ENCODE measurements around the gene CALML5.

Gene CALML5

GRCh38 chr10:5468262-5469106 is 30.9 kb downstream of the CALML5 start:
- H3K4me3 ChIP-seq (ENCODE audit: low read depth, low read length), result no peak overlapping the region
- TF ChIP-seq, protein P1, sequence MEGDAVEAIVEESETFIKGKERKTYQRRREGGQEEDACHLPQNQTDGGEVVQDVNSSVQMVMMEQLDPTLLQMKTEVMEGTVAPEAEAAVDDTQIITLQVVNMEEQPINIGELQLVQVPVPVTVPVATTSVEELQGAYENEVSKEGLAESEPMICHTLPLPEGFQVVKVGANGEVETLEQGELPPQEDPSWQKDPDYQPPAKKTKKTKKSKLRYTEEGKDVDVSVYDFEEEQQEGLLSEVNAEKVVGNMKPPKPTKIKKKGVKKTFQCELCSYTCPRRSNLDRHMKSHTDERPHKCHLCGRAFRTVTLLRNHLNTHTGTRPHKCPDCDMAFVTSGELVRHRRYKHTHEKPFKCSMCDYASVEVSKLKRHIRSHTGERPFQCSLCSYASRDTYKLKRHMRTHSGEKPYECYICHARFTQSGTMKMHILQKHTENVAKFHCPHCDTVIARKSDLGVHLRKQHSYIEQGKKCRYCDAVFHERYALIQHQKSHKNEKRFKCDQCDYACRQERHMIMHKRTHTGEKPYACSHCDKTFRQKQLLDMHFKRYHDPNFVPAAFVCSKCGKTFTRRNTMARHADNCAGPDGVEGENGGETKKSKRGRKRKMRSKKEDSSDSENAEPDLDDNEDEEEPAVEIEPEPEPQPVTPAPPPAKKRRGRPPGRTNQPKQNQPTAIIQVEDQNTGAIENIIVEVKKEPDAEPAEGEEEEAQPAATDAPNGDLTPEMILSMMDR (IDR thresholded peaks at IDR 0.05; ENCODE audit: control insufficient read depth, extremely low read depth, insufficient read depth), result no peak
- no peak for DNase-seq (ENCODE audit: low read depth)

- DNase-seq (ENCODE audit: low read depth), result no peak
- TF ChIP-seq, protein P1 (IDR thresholded peaks at IDR 0.05; ENCODE audit: control insufficient read depth, extremely low read depth, insufficient read depth), result no peak
- no peak overlapping the region for H3K4me3 ChIP-seq (ENCODE audit: low read depth, low read length)
These were observed 31.6 kb downstream of the CALML5 start for GRCh38 chr10:5467634-5468255.

DNA sequence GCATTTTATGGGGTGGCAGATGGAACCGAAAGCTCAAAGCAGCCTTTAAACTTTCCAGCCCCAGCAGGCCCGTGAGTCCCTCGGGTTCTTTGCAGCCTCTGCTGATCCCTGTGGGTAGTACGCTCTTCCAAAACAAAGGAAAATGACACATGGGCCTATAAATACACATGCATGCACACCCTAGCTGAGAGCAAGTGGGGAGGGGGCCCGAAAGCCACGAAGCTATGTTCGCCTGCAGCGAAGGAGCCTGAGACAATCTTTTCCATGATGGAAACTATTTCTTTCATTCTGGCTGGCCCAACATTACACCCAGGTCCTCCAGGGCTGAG is 32.2 kb downstream of the CALML5 start:
- DNase-seq (ENCODE audit: low read depth), result no peak
- TF ChIP-seq, protein P1 (IDR thresholded peaks at IDR 0.05; ENCODE audit: control insufficient read depth, extremely low read depth, insufficient read depth), result no peak
- no peak overlapping the region for H3K4me3 ChIP-seq (ENCODE audit: low read depth, low read length)

GRCh38 chr10:5466451-5467206 is 32.7 kb downstream of the CALML5 start:
- H3K4me3 ChIP-seq (ENCODE audit: low read depth, low read length), result no peak overlapping the region
- TF ChIP-seq, protein P1 (IDR thresholded peaks at IDR 0.05; ENCODE audit: control insufficient read depth, extremely low read depth, insufficient read depth), result no peak
- peak; percentile 97 for DNase-seq (ENCODE audit: low read depth)

DNA sequence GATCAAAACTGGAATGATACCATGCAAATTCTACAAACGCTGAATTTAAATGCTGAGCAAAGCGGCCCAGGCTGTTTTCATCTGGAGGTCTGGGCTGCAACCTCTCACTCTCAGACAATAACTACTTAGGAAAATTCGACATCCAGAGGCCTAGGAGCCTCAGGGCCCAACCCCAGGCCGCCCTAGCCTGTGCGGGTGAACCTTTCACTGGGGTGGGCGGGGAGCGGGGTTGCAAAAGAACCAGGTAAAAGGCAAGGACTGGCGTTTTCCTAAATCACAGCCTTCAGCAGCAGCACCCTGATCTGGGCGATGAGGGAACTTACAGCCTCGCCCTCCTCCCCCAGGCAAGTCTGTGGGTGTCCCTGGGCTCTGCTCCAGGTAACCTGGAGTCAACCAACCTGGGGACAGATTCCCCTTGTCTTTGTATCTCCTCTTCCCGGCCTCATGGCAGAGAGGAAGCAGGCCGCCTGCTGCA is 33.4 kb downstream of the CALML5 start:
- no peak overlapping the region for H3K4me3 ChIP-seq (ENCODE audit: low read depth, low read length)
- TF ChIP-seq, protein P1 (IDR thresholded peaks at IDR 0.05; ENCODE audit: control insufficient read depth, extremely low read depth, insufficient read depth), result no peak
- no peak for DNase-seq (ENCODE audit: low read depth)

- no peak overlapping the region for H3K4me3 ChIP-seq (ENCODE audit: low read depth, low read length)
- no peak for DNase-seq (ENCODE audit: low read depth)
- TF ChIP-seq, protein P1 (IDR thresholded peaks at IDR 0.05; ENCODE audit: control insufficient read depth, extremely low read depth, insufficient read depth), result no peak
These were observed 34.8 kb downstream of the CALML5 start for GRCh38 chr10:5464546-5464945.

Measured in LNCaP clone FGC (cell line).